T-helper 1 cell treated with Interleukin-12 subunit alpha and Interleukin-12 subunit beta and Interleukin-4 antibody, amounts not matched to agents 30 ng/mL and 1 ng/mL, for 36 hours (primary cell): Measurements from ENCODE around the gene OSBPL7. TPM values are rescaled to one million over a fixed set of nuclear protein-coding genes. Genes with fewer than 3 reads are reported as not detected.

Source experiments
- intact Hi-C: fragments of 100-400 bp; cut with micrococcal nuclease; formaldehyde crosslinking; loops from one replicate; pipeline ENCODE4 v1.15.1; 2024
- total RNA-seq: library from RNA; stranded (reverse); gene quantifications from 2 replicates; pipeline ENCODE4 v1.2.3, GENCODE V29; 2022

Gene OSBPL7
- total RNA-seq, result 36.3 and 36.7 TPM in 2 replicates

DNA sequence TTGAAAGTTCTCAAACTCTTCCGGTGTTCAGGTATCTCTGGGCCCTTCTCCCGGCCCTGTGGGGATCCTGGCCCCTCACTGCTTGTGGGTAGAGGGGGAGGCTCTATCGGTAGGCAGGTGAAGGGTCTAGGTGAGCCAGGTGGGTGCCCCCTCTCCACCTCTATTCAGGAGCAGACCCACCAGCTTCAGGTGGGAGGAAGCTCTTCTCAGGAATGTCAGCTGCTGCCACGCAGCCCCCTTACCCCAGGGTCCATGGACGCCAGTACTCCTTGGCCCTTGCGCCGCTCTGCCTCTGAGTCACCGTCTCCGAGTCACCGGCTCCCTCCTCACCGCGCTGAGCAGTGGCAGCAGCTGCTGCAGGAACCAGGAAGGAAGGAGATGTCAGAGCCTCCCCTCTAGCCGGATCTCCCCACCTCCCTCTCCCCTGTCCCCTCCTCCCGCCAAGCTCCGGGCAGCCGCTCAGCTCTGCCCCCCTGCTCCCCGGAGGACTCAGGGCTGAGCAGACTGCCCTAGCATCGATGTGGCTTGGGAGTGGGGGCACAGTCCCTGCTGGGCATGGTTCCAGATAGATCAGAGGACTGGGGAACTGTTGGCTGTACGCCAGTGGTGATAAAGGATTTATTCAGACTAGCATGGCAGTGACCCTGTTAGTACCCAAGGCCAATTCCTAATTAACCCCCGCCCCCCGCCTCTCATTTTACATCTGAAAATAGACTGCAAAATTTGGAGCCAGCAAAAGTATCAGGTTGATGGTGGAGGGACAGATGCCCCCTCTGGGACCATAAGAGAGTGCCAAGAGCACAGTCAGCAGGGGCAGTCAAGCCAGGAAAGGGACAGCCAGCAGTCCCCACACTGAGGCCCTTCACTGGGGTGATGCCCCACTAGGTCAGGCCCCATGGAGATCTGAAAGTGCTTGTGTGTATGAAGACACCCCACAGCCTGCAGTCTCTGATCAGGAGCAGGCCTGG, at the start of gene OSBPL7:
Gene OSBPL7, minus strand, starts transcription at position 371 of the 968 bp plus-strand sequence. CDS start 1,516 bp downstream, outside the sequence.
- intact Hi-C loops, result loop anchor here (1.0 kb wide), 1 partner anchor 10 kb away; the partner anchor contains the start of genes LRRC46 and MRPL10

- intact Hi-C loops, result no loop called here
Measured at GRCh38 chr17:47871048-47871447, 49.5 kb upstream of the OSBPL7 start.

GRCh38 chr17:47870056-47870455, 48.5 kb upstream of the OSBPL7 start:
- intact Hi-C loops, result no loop called here

DNA sequence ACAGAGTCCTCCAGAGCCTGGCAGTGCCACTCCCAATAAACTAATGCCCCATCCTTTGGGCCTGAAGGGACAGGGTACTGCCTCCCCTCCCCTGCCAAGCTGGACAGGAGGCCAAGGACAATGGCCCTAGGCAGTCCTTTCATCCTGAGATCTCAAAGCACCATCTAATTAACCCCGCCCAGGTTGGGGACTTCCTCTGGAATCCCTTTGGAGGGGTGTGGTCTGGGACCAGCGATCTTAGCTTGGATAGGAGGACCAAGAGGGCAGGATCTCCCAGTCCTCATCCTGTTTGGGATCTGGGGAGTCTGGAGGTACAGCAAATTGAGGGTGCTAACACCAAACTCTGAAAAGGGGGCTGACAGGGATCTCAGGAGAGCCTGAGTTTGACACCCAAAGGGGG, 47.5 kb upstream of the OSBPL7 start:
- intact Hi-C loops, result no loop called here

DNA sequence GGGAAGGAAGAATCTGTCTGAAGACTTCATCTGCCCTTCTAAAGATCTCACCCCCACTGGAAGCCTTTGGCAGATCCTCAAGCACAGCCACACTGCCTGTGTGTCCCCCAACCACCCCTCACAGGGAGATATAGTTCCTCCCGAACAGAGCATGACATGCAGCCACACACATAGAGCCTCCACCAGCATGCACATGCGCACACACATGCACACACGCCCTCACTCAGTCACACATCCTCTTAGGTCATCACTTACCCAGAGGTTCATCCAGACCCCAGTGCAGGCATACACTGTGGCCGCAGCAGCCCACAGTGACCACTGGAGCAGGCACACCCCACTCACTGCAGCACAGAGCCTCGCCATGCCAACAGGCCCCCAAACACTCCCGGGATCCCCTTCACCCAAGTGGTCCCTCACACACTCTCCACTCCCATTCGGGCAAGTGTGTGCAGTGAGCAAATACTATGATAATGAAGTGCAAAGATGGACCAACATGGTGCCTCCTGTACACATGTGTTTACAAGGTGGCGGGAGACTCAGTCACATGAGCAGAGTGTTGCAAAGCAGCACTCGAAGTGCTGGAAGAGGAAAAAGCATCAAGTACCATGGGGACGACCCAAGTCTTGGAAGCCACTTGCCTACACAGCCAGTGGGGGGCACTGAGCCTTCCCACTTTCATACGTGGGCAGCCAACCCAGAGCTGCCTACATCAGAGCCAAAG, 46.4 kb upstream of the OSBPL7 start:
- intact Hi-C loops, result no loop called here

DNA sequence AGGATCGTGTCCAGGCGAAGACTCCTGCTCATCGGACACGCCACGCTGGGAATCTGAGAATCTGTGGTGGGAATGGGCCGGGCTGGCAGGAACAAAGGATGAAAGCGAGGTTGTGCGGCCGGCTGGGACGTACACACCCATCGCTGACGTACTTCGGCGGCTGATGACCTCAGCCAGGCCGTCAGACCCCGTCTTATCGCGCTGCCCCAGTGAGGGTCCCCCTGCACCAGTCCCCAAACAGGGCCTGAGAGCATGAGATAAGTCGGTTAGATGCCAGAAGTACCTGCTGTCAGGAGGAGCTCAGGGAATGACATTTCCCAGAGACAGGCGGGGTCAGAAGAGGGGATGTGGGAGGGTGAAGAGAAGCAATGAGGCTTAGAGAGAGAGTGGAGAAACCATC, 45.3 kb upstream of the OSBPL7 start:
- intact Hi-C loops, result no loop called here

DNA sequence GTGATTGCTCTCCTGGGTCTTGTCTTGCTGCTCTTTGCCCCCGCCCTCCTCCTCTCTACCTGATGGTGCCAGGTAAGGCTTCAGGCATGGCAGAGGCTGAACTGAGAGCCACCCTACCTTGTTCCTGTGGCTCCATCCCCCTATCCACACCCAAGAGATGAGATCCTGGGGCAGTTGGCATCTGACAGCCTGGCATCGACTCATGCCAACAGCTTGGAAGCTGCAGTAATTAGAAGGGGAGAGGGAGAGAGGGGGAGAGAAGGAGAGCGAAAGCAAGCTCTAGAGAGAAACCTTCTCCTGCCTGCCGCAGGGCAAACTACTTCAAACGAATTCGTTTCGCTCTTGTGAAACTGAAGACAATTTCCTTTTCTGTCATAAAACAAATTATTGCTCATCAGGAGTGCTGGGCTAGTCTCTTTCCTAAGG, 43.2 kb upstream of the OSBPL7 start:
- intact Hi-C loops, result no loop called here

GRCh38 chr17:47862621-47863440, 41.2 kb upstream of the OSBPL7 start:
- intact Hi-C loops, result no loop called here

DNA sequence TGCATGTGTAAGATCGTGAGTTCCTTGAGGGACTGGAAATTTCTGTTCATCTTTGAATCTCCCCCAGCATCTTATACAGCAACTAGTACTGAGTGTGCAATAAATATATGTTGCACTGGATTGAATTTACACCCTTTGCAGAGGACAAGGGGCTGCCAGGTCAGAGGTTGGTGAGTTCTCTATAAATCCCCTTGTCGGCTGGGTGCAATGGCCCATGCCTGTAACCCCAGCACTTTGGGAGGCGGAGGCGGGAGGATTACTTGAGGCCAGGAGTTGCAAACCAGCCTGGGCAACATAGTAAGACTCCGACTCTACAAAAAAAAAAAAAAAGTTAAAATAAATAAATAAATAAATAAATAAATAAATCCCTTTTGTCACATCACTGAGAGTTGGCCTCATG, 38.8 kb upstream of the OSBPL7 start:
- intact Hi-C loops, result no loop called here

DNA sequence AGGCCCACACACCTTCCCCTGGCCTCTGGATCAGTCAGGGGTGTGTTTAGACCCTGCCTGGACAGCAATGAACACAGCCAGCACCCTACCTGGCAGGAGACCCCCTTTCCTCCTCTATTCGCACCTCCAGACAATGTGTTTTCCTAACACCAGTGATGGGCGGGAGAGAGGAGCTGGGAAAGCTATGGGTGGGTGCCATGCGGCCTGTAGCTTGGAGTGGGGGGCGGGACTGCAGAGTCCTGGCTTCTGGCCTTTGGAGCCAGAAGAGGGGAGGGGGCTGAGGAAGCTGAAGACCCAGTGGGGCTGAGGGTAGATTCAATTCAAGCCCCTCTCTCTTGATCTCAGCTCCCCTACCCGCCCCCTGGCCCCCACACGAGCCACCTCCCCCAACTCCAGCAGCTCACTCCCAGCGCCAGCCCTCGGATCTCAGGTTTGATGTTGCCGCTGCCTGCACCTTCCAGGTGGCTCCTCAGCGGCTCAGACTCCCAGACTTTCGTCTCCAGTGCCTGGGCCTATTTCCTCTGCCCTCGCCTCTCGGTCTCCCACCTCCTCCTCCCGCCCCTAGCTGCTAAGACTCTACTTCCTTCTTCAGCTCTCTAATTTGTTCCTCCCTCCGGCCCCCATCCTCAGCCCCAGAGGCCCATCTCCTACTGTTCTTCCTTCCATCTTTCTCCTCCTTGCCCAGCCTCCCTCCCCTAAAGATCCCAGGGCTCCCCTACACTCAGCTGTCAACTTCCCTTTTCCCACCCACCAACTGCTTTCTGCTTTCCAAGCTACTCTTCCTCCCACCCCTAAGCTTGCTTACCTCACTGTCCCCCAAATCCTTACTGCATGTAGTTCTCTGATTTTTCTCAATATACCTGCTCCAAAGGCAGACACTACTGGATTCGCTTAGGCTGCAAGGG, 36.2 kb upstream of the OSBPL7 start:
- intact Hi-C loops, result no loop called here

GRCh38 chr17:47856830-47857229, 35.2 kb upstream of the OSBPL7 start:
- intact Hi-C loops, result no loop called here

GRCh38 chr17:47855737-47856136, 34.1 kb upstream of the OSBPL7 start:
- intact Hi-C loops, result no loop called here

- intact Hi-C loops, result no loop called here
Measured at GRCh38 chr17:47853616-47854015, 32.0 kb upstream of the OSBPL7 start.

DNA sequence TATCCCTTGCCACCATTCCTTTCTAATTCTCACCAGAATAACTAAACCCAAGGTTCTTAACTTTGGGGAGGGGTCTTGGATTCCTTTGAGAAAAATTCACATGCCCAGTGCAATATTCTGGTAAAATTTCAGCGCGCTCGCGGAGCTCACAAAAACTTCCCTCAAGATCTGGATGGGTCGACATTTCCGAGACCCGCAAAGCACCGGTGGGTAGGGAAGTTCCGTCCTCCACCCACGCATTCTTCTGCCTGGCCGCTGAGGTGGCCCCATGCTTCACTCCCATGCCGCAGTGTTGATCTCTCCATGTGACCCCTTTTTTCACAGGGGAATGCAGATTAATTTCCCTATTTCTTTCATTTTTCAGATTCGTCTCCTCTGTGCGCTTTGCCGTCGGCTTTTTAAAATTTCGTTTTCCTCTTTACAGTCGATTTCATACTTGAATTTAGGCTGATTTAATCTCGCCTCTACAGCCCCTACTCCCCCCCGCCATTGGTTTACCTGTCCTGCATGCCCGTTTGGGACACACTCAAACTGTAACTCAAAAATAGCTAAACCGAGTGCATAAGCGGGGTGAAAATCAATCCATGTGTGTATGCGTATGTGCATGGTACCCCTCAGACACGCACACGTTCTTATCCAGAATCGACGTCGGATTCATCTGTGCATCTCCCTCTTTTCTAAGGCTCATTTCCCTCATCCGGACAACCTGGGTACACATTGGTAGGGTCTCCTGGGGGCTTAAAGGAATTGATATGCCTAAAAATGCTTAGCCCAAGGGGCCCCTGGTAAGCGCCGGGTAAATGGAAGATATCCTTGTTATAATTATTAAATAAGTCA, 30.7 kb upstream of the OSBPL7 start:
- intact Hi-C loops, result loop anchor here (1.0 kb wide), 1 partner anchor 8 kb away; no protein-coding TSS in a partner anchor

DNA sequence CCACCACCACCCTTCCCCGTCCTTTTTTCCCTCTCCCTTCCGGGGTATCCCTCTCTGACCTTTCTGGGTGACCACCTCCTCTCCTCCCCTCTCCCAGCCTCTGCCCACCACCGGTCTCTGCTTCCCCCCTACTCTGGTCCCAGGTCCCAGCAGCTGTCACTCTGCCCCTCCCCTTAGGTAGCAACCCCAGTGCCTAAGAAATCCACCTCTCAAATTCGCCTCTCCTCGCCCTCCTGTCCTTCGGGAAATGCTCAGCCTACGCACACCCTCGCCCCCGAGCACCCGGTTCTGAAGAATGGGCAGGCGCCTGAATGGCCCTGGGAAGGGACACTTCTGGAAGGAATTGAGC, 30.1 kb upstream of the OSBPL7 start:
- intact Hi-C loops, result loop anchor here (1.0 kb wide), 1 partner anchor 7 kb away; no protein-coding TSS in a partner anchor

DNA sequence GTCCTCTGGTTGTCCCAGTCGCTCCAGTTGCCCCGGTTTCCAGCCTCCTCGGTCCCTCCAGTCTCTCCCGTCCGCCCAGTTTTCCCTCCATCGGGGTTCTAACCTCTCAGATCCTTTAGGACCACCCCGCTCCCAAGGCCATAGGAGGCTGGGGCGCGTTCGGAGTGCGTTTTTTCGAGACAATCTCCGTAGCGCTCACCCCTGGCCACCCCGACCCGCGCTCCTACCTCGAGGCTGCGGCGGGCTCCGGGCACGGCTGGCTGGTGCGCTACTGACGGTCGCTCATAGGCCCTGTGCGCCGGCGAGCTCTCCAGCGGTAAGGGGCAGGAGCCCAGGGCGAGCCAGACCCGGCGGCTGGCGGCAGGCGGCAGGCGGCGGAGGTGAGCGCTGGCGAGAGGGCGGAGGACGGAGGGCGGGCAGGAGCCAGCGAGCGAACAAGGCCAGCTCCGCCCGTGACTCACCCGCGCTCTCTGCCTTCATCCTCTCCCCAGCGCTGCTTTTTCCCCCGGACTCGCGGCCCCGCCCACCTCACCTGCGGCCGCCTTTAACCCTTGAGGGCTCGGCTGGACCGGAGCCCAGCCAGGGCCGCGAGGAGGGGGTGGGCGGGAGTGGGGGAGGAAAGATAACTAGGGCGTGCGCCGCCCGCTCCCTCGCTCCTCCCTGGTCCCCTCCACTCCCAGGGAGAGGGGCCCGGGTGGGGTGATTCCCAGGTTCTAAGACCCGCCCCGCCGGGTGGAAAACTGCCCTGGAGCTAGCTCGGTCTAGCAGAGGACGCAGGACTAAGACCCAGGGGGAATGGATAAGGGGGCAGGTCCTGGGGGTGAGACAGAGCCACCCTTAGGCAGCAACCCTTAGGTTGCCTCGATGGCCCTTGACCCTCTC, 29.3 kb upstream of the OSBPL7 start, which contains the start of gene SP6:
Gene SP6, minus strand, starts transcription at position 472 of the 882 bp plus-strand sequence. CDS start 2,734 bp downstream, outside the sequence.
- intact Hi-C loops, result no loop called here

DNA sequence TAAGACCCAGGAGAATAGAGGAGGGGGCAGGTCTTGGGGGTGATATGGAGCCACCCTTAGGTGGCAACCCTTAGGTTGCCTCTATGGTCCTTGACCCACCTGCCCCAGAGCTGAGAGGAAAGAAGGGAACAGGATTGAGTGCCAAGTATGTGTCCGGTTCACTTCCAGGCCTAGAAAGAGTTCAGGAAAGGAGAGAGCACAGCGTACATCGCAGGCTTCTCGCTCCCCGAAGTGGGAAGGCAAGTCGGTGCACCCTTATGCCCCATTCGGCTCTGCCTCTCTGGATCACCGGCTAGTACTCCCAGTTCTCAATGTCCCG, 28.7 kb upstream of the OSBPL7 start:
- intact Hi-C loops, result no loop called here

DNA sequence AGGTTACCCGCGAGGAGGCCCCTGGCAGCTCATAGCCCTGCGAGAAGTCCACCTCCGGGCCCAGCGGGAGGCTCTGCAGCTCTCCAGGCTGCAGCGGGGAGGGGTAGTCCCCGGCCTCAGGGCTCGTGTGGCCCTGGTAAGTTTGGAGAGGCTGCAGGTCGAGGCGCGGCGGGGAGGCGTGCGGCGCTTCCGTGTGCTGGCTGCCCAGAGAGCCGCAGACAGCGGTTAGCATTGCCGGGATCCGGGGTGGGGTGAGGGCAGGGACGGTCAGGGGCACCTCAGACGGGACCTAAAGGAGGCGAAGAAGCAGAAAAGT, 26.6 kb upstream of the OSBPL7 start:
- intact Hi-C loops, result no loop called here
